ENCODE data around the gene RCC2.

The RCC2 gene

DNA sequence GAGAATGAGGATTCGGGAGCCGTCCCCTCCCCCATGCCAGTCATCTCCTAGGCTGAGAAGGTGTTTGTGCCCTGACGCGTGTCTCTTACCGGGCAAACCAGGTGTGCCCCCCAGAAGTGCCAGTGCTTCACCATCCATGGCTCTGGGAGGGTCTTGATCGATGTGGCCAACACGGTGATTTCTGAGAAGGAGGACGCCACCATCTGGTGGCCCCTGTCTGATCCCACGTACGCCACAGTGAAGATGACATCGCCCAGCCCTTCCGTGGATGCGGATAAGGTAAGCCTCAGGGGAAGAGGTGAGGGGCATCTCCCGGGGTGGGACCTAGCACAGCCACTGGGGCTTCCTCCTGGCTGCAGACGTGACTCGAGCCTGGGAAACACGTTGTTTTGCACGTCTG is 66.5 kb downstream of the RCC2 start:
- WGBS (ENCODE audit: insufficient coverage, insufficient read length): no CpG with 5 or more reads among the region's 18 CpGs
- Histone ChIP-seq H3K36me3 (ENCODE audit: control insufficient read depth, insufficient read depth, low read length) (no peaks in the 10 kb centered on the region), H3K9me3 (ENCODE audit: control insufficient read depth, insufficient read depth, low read length) (no peaks in the 10 kb centered on the region), H3K27ac (ENCODE audit: low read length) (no peak overlapping the region), H3K4me1 (ENCODE audit: control insufficient read depth, insufficient read depth, low read length) (peaks cover 4% of the 10 kb centered on the region), H3K4me3 (ENCODE audit: low read length) (no peak overlapping the region), H3K27me3 (ENCODE audit: control insufficient read depth, insufficient read depth, low read length) (no peaks in the 10 kb centered on the region)
- DNase-seq (ENCODE audit: low read depth, low spot score): no peak

DNA sequence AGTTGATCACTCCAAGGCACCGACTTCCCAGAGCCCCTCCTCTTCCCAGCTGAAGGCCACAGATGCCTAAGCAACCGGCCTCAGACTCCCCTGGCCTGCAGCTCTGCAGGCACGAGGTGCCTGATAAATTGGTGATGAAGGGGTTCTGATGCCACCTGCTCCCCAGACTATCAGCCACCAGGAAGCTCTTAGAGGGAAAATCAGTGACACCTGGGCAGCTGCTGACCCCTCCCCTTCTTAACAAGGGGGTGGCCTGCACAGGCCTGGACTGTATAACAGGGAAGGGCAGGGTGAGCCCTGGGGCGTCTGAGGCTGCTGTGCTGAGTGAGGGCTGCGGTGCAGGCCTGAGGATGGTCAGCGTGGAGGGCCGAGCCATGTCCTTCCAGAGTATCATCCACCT is 67.6 kb downstream of the RCC2 start, which contains the start of gene PADI6:
TSS of gene PADI6 (plus strand) at position 301 of the 400 bp plus-strand sequence. CDS start at position 351, 50 bp downstream.
- Histone ChIP-seq H3K27me3 (ENCODE audit: control insufficient read depth, insufficient read depth, low read length) (no peaks in the 10 kb centered on the region), H3K27ac (ENCODE audit: low read length) (no peak within 1 kb of the TSS), H3K9me3 (ENCODE audit: control insufficient read depth, insufficient read depth, low read length) (no peaks in the 10 kb centered on the region), H3K36me3 (ENCODE audit: control insufficient read depth, insufficient read depth, low read length) (no peaks in the 10 kb centered on the region), H3K4me1 (ENCODE audit: control insufficient read depth, insufficient read depth, low read length) (no peaks in the 10 kb centered on the region; the same call in 1 of the 2 replicates), H3K4me3 (ENCODE audit: low read length) (no peak within 1 kb of the TSS)
- no peak for DNase-seq (ENCODE audit: low read depth, low spot score)
- WGBS (ENCODE audit: insufficient coverage, insufficient read length): no CpG with 5 or more reads among the region's 7 CpGs

DNA sequence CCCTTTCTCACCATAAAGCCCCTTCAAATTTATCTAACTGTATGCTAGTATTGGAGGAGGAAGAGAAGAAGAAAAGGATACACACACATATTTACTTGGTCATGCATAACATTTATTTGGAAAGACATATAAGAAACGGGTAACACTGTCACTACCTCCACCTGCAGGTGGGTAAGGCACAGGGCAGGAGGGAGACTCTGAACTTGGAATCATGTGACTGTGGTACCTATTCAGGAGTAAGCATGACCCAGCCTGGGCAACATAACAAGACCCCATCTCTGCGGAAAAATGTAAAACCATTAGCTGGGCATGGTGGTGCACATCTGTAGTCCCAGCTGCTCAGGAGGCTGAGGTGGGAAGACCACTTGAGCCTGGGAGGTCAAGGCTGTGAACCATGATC is 68.9 kb downstream of the RCC2 start:
- no peaks in the 10 kb centered on the region; the same call in 1 of the 2 replicates for H3K4me1 ChIP-seq (ENCODE audit: control insufficient read depth, insufficient read depth, low read length)
- no peak overlapping the region for H3K27ac ChIP-seq (ENCODE audit: low read length)
- no peak for DNase-seq (ENCODE audit: low read depth, low spot score)
- WGBS (ENCODE audit: insufficient coverage, insufficient read length): no CpG with 5 or more reads among the region's 2 CpGs
- H3K36me3 ChIP-seq (ENCODE audit: control insufficient read depth, insufficient read depth, low read length): no peaks in the 10 kb centered on the region
- no peaks in the 10 kb centered on the region for H3K9me3 ChIP-seq (ENCODE audit: control insufficient read depth, insufficient read depth, low read length)
- H3K27me3 ChIP-seq (ENCODE audit: control insufficient read depth, insufficient read depth, low read length): no peaks in the 10 kb centered on the region
- H3K4me3 ChIP-seq (ENCODE audit: low read length): no peak overlapping the region

- H3K9me3 ChIP-seq (ENCODE audit: control insufficient read depth, insufficient read depth, low read length): no peaks in the 10 kb centered on the region
- DNase-seq (ENCODE audit: low read depth, low spot score): no peak
- H3K4me3 ChIP-seq (ENCODE audit: low read length): no peak overlapping the region
- no CpG with 5 or more reads among the region's 9 CpGs for WGBS (ENCODE audit: insufficient coverage, insufficient read length)
- H3K27ac ChIP-seq (ENCODE audit: low read length): no peak overlapping the region
- no peaks in the 10 kb centered on the region for H3K36me3 ChIP-seq (ENCODE audit: control insufficient read depth, insufficient read depth, low read length)
- H3K27me3 ChIP-seq (ENCODE audit: control insufficient read depth, insufficient read depth, low read length): no peaks in the 10 kb centered on the region
- H3K4me1 ChIP-seq (ENCODE audit: control insufficient read depth, insufficient read depth, low read length): no peaks in the 10 kb centered on the region
These were observed 70.0 kb downstream of the RCC2 start for GRCh38 chr1:17369466-17369865.

- no peaks in the 10 kb centered on the region for H3K9me3 ChIP-seq (ENCODE audit: control insufficient read depth, insufficient read depth, low read length)
- no peak overlapping the region for H3K4me3 ChIP-seq (ENCODE audit: low read length)
- H3K27me3 ChIP-seq (ENCODE audit: control insufficient read depth, insufficient read depth, low read length): no peaks in the 10 kb centered on the region
- no peaks in the 10 kb centered on the region for H3K36me3 ChIP-seq (ENCODE audit: control insufficient read depth, insufficient read depth, low read length)
- no peak for DNase-seq (ENCODE audit: low read depth, low spot score)
- no CpG with 5 or more reads among the region's 3 CpGs for whole genome bisulfite sequencing (ENCODE audit: insufficient coverage, insufficient read length)
- H3K4me1 ChIP-seq (ENCODE audit: control insufficient read depth, insufficient read depth, low read length): no peaks in the 10 kb centered on the region
- H3K27ac ChIP-seq (ENCODE audit: low read length): no peak overlapping the region
These were observed 74.2 kb downstream of the RCC2 start for GRCh38 chr1:17365293-17365692.

- Histone ChIP-seq H3K9me3 (ENCODE audit: control insufficient read depth, insufficient read depth, low read length) (no peaks in the 10 kb centered on the region), H3K27ac (ENCODE audit: low read length) (no peak overlapping the region), H3K27me3 (ENCODE audit: control insufficient read depth, insufficient read depth, low read length) (no peaks in the 10 kb centered on the region), H3K36me3 (ENCODE audit: control insufficient read depth, insufficient read depth, low read length) (no peaks in the 10 kb centered on the region), H3K4me1 (ENCODE audit: control insufficient read depth, insufficient read depth, low read length) (peaks cover 3% of the 10 kb centered on the region; the same call in 1 of the 2 replicates), H3K4me3 (ENCODE audit: low read length) (no peak overlapping the region)
- no peak for DNase-seq (ENCODE audit: low read depth, low spot score)
- WGBS (ENCODE audit: insufficient coverage, insufficient read length): no CpG with 5 or more reads among the region's 4 CpGs
These were observed 75.7 kb downstream of the RCC2 start for GRCh38 chr1:17363771-17364170.

DNA sequence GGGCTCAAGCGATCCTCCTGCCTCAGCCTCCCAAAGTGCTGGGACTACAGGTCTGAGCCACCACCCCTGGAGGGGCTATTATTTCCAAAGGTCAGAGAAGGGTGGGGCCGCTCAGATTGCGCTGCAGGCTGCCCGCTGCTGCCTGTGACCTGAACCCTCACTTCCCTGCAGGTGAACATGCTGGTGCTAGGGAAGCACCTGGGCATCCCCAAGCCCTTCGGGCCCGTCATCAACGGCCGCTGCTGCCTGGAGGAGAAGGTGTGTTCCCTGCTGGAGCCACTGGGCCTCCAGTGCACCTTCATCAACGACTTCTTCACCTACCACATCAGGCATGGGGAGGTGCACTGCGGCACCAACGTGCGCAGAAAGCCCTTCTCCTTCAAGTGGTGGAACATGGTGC is 76.1 kb downstream of the RCC2 start:
- no peaks in the 10 kb centered on the region for H3K27me3 ChIP-seq (ENCODE audit: control insufficient read depth, insufficient read depth, low read length)

GRCh38 chr1:17361687-17362086 is 77.8 kb downstream of the RCC2 start:
- Histone ChIP-seq H3K4me3 (ENCODE audit: low read length) (no peak overlapping the region), H3K27me3 (ENCODE audit: control insufficient read depth, insufficient read depth, low read length) (no peaks in the 10 kb centered on the region), H3K4me1 (ENCODE audit: control insufficient read depth, insufficient read depth, low read length) (peaks cover 3% of the 10 kb centered on the region; the same call in 1 of the 2 replicates), H3K9me3 (ENCODE audit: control insufficient read depth, insufficient read depth, low read length) (no peaks in the 10 kb centered on the region), H3K27ac (ENCODE audit: low read length) (no peak overlapping the region), H3K36me3 (ENCODE audit: control insufficient read depth, insufficient read depth, low read length) (no peaks in the 10 kb centered on the region)
- no peak for DNase-seq (ENCODE audit: low read depth, low spot score)
- no CpG with 5 or more reads among the region's 4 CpGs for WGBS (ENCODE audit: insufficient coverage, insufficient read length)

More for the DNA sequence above, 76.1 kb downstream of the RCC2 start:
- Histone ChIP-seq H3K9me3 (ENCODE audit: control insufficient read depth, insufficient read depth, low read length) (no peaks in the 10 kb centered on the region), H3K4me3 (ENCODE audit: low read length) (no peak overlapping the region), H3K27ac (ENCODE audit: low read length) (no peak overlapping the region), H3K36me3 (ENCODE audit: control insufficient read depth, insufficient read depth, low read length) (no peaks in the 10 kb centered on the region), H3K4me1 (ENCODE audit: control insufficient read depth, insufficient read depth, low read length) (peaks cover 3% of the 10 kb centered on the region; the same call in 1 of the 2 replicates)
- WGBS (ENCODE audit: insufficient coverage, insufficient read length): no CpG with 5 or more reads among the region's 12 CpGs
- no peak for DNase-seq (ENCODE audit: low read depth, low spot score)

GRCh38 chr1:17360272-17360956 is 79.1 kb downstream of the RCC2 start:
- H3K27me3 ChIP-seq (ENCODE audit: control insufficient read depth, insufficient read depth, low read length): no peaks in the 10 kb centered on the region
- no peaks in the 10 kb centered on the region for H3K9me3 ChIP-seq (ENCODE audit: control insufficient read depth, insufficient read depth, low read length)
- DNase-seq (ENCODE audit: low read depth, low spot score): no peak
- no CpG with 5 or more reads among the region's 11 CpGs for WGBS (ENCODE audit: insufficient coverage, insufficient read length)
- no peak overlapping the region for H3K27ac ChIP-seq (ENCODE audit: low read length)
- H3K4me1 ChIP-seq (ENCODE audit: control insufficient read depth, insufficient read depth, low read length): peaks cover 3% of the 10 kb centered on the region; the same call in 1 of the 2 replicates
- H3K36me3 ChIP-seq (ENCODE audit: control insufficient read depth, insufficient read depth, low read length): no peaks in the 10 kb centered on the region
- H3K4me3 ChIP-seq (ENCODE audit: low read length): no peak overlapping the region

GRCh38 chr1:17359808-17360207 is 79.7 kb downstream of the RCC2 start:
- Histone ChIP-seq H3K4me1 (ENCODE audit: control insufficient read depth, insufficient read depth, low read length) (peaks cover 3% of the 10 kb centered on the region; the same call in 1 of the 2 replicates), H3K27ac (ENCODE audit: low read length) (no peak overlapping the region), H3K4me3 (ENCODE audit: low read length) (no peak overlapping the region), H3K27me3 (ENCODE audit: control insufficient read depth, insufficient read depth, low read length) (no peaks in the 10 kb centered on the region), H3K36me3 (ENCODE audit: control insufficient read depth, insufficient read depth, low read length) (no peaks in the 10 kb centered on the region), H3K9me3 (ENCODE audit: control insufficient read depth, insufficient read depth, low read length) (no peaks in the 10 kb centered on the region)
- DNase-seq (ENCODE audit: low read depth, low spot score): no peak
- no CpG with 5 or more reads among the region's 9 CpGs for WGBS (ENCODE audit: insufficient coverage, insufficient read length)

DNA sequence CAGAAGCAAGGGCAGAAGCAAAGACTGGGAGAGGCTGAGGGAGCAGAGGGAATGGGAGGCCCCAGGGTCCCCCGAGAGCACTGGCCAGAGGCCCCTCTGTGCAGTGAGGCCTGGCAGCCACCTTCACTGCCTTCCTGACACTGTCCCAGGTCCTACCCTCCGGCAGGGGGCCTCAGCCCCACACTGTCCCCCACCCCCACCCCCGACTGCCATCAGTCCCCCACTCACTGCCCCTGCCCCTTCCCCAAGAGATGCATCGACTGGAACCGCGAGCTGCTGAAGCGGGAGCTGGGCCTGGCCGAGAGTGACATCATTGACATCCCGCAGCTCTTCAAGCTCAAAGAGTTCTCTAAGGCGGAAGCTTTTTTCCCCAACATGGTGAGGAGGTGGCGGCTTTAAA is 80.4 kb downstream of the RCC2 start:
- H3K9me3 ChIP-seq (ENCODE audit: control insufficient read depth, insufficient read depth, low read length): no peaks in the 10 kb centered on the region
- no peaks in the 10 kb centered on the region for H3K36me3 ChIP-seq (ENCODE audit: control insufficient read depth, insufficient read depth, low read length)
- no peak overlapping the region for H3K4me3 ChIP-seq (ENCODE audit: low read length)
- H3K4me1 ChIP-seq (ENCODE audit: control insufficient read depth, insufficient read depth, low read length): peaks cover 3% of the 10 kb centered on the region; the same call in 1 of the 2 replicates
- H3K27me3 ChIP-seq (ENCODE audit: control insufficient read depth, insufficient read depth, low read length): no peaks in the 10 kb centered on the region
- no peak overlapping the region for H3K27ac ChIP-seq (ENCODE audit: low read length)
- no peak for DNase-seq (ENCODE audit: low read depth, low spot score)
- no CpG with 5 or more reads among the region's 11 CpGs for WGBS (ENCODE audit: insufficient coverage, insufficient read length)
